ENCODE results near the gene BUB1.
"Not testable (repeated sequence)": the region's sequence is repeated elsewhere in the genome, so short reads cannot be mapped to it uniquely, and the experiment has no call there.

The BUB1 gene

DNA sequence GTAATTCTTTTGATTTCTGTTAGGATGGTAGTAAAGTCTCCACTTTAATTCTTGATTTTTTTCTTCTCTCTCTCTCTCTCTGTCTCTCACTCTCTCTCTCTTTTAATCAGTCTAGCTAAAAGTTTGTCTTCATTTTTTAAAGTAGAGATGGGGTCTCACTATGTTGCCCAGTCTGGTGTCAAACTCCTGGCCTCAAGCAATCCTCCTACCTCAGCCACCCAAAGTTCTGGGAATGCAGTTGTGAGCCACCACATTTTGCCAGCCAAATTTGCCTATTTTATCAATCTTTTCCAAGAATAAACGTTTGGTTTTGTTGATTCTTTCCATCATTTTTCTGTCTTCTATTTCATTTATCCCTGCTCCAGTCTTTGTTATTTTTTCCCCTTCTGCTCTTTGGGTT is 30.6 kb upstream of the BUB1 start:
- Histone ChIP-seq H3K9me3 (ENCODE audit: insufficient read depth, low read length) (no peaks in the 10 kb centered on the region), H3K9ac (ENCODE audit: insufficient read length, low read depth) (no peak overlapping the region), H3K4me1 (ENCODE audit: insufficient read depth, insufficient read length) (no peaks in the 10 kb centered on the region), H3K4me3 (ENCODE audit: insufficient read length, low read depth) (no peak overlapping the region), H3K36me3 (ENCODE audit: insufficient read depth, insufficient read length, low read length) (no peaks in the 10 kb centered on the region), H3K27me3 (ENCODE audit: insufficient read depth, insufficient read length) (no peaks in the 10 kb centered on the region)
- TF ChIP-seq SUZ12 (IDR thresholded peaks at IDR 0.05; ENCODE audit: extremely low read depth, insufficient read depth, insufficient read length): no peak
- no peak for TF ChIP-seq ZNF274 (IDR thresholded peaks at IDR 0.05; ENCODE audit: low read depth, low read length)
- no peak for TF ChIP-seq YY1 (IDR thresholded peaks at IDR 0.05; ENCODE audit: insufficient read depth, insufficient read length)
- DNase-seq (ENCODE audit: low read depth, low spot score): no peak

DNA sequence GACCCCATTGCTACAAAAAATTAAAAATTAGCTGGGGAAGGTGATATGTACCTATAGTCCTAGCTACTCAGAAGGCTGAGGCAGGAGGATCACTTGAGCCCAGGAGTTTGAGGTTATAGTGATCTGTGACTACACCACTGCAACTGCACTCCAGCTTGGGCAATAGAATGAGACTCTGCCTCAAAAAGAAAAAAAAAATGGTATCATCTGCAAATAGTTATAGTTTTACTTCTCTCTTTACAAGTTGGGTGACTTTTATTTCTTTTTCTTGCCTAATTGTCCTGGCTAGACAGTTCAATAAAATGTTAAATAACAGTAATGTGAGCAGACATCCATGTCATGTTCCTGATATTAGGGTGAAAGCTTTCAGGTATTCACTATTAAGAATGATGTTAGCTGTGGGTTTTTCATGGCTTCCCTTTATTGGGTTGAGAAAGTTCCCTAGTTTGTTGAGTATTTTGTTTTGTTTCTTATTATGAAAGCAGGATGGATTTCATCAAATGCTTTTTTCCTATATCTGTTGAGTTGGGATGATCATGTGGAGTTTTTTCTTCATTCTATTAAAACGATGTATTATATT is 29.6 kb upstream of the BUB1 start:
- no peaks in the 10 kb centered on the region for H3K4me1 ChIP-seq (ENCODE audit: insufficient read depth, insufficient read length)
- H3K27me3 ChIP-seq (ENCODE audit: insufficient read depth, insufficient read length): no peaks in the 10 kb centered on the region
- H3K9ac ChIP-seq (ENCODE audit: insufficient read length, low read depth): no peak overlapping the region
- no peaks in the 10 kb centered on the region for H3K36me3 ChIP-seq (ENCODE audit: insufficient read depth, insufficient read length, low read length)
- no peak for DNase-seq (ENCODE audit: low read depth, low spot score)
- H3K9me3 ChIP-seq (ENCODE audit: insufficient read depth, low read length): no peaks in the 10 kb centered on the region
- H3K4me3 ChIP-seq (ENCODE audit: insufficient read length, low read depth): no peak overlapping the region
- TF ChIP-seq YY1 (IDR thresholded peaks at IDR 0.05; ENCODE audit: insufficient read depth, insufficient read length): no peak
- TF ChIP-seq SUZ12 (IDR thresholded peaks at IDR 0.05; ENCODE audit: extremely low read depth, insufficient read depth, insufficient read length): no peak
- TF ChIP-seq ZNF274 (IDR thresholded peaks at IDR 0.05; ENCODE audit: low read depth, low read length): no peak

DNA sequence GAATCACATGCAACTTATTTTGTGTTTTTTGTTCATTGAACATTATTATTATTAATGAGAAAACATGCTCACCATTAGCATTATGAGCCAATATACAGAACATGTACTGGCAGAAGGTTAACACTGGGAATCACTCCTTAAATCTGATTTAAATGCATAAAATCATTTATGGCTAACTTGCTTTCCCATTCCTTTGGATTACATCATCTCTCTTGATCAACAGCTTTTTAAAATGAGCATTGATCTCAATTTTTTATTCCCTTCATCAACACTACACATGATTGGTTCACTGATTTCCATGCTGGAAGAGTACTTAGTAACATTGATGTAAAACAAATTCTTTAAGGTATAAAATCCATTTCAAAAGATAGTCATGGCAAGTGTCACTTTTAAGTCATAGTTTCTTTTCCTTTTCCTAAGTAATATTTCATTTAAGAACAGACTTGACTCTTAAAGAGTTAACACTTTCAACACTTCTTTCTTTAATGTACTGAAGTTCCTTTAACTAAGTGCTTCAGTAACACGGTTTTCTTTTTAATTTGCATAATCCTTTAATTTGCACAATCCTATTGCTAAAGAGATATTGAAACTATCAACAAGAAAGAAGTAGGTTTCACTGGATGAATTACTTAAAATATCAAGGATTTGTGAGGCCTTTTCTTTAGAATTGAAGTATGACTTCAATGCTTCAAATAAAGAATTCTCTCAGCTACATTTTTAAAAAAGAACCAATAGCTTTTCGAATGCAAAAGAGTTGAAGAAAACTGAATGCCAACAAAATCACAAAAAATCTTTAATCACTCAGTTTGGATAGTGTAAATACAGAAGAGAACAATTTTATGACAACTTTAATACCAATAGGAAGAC is 24.9 kb upstream of the BUB1 start:
- Histone ChIP-seq H3K9ac (ENCODE audit: insufficient read length, low read depth) (no peak overlapping the region), H3K4me3 (ENCODE audit: insufficient read length, low read depth) (no peak overlapping the region), H3K36me3 (ENCODE audit: insufficient read depth, insufficient read length, low read length) (no peaks in the 10 kb centered on the region), H3K27me3 (ENCODE audit: insufficient read depth, insufficient read length) (no peaks in the 10 kb centered on the region), H3K9me3 (ENCODE audit: insufficient read depth, low read length) (no peaks in the 10 kb centered on the region), H3K4me1 (ENCODE audit: insufficient read depth, insufficient read length) (no peaks in the 10 kb centered on the region)
- no peak for TF ChIP-seq ZNF274 (IDR thresholded peaks at IDR 0.05; ENCODE audit: low read depth, low read length)
- TF ChIP-seq YY1 (IDR thresholded peaks at IDR 0.05; ENCODE audit: insufficient read depth, insufficient read length): no peak
- TF ChIP-seq SUZ12 (IDR thresholded peaks at IDR 0.05; ENCODE audit: extremely low read depth, insufficient read depth, insufficient read length): no peak
- DNase-seq (ENCODE audit: low read depth, low spot score): no peak

DNA sequence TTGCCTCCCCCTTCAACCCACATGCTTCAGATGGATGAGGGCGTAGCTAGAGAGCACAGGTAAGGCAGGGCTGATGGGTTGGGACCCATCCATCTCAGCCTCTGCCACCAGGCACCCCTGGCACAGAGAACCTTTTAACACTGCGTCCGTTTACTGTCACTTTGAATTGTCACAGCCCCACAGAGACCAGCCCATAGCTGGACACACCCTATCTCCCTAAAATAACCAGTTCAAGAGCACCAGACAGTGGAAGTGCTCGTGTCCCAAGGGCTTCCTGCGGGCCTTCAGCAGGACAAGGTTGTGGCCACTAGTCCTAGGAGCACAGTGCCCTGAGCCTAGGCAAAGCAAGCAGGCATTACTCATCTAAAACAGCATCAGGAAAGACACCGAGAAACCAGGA is 20.4 kb upstream of the BUB1 start:
- H3K9me3 ChIP-seq (ENCODE audit: insufficient read depth, low read length); H3K9ac ChIP-seq (ENCODE audit: insufficient read length, low read depth); DNase-seq (ENCODE audit: low read depth, low spot score); H3K27me3 ChIP-seq (ENCODE audit: insufficient read depth, insufficient read length); H3K4me1 ChIP-seq (ENCODE audit: insufficient read depth, insufficient read length); H3K4me3 ChIP-seq (ENCODE audit: insufficient read length, low read depth); H3K36me3 ChIP-seq (ENCODE audit: insufficient read depth, insufficient read length, low read length): not testable (repeated sequence)

DNA sequence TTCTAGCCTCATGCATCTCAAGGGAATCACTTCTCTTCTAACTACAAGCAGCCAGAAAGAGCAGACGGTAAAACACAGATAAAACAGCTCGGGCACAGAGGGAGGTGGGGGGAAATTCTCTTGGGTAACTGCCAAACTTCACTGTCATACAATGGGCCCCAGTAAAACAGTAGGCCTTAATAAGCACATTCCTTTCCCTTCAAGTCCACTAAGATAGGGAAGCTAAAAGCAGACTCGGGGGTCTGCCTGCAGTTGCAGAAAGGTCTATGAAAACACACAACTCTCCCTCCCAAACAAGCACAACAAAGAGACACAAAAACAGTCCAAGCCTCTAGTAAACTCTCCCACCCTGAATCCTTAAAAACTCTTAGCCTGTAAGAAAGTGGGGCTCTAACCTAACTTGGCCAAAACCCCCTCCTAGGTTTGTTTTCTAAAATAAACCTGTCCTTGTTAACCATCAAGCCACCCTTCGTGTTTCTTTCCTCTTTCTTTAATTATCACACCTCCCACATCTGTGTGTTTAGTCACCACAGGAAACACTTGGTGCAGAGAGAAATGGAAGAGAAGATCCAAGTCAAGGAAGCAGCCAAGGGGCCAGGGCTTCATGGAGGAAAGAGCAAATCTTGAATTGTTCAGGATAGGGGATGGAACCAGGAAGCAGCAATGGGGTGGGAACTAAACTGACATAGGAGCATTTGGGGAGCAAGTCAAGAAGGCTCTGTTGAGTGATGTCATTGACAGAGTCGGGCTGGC is 17.5 kb upstream of the BUB1 start:
- DNase-seq (ENCODE audit: low read depth, low spot score); H3K27me3 ChIP-seq (ENCODE audit: insufficient read depth, insufficient read length): not testable (repeated sequence)

DNA sequence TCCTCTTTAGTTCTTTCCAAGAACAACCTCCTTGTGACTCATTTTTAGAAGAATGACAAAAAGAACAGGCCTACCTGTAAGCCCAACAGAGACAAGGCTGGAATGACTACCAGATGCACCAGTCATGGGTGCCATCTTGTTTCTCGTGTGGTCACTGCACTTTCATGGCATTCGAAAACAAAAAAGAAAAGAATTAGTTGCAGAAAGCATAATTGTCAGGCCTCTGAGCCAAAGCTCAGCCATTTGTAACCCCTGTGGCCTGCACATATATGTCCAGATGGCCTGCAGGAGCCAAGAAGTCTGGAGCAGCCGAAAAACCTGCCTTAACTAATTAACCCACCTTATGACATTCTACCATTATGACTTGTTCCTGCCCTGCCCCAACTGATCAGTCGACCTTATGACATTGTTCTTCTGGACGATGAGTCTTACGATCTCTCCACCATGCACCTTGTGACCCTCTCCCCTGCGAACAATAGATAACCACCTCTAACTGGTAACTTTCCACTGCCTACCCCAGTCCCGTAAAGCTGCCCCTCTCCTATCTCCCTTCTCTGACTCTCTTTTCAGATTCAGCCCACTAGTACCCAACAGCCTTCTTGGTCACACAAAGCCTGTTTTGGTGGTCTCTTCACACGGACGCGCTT is 13.9 kb upstream of the BUB1 start:
- Histone ChIP-seq H3K27me3 (ENCODE audit: insufficient read depth, insufficient read length) (no peaks in the 10 kb centered on the region), H3K4me3 (ENCODE audit: insufficient read length, low read depth) (no peak overlapping the region), H3K4me1 (ENCODE audit: insufficient read depth, insufficient read length) (no peaks in the 10 kb centered on the region), H3K9me3 (ENCODE audit: insufficient read depth, low read length) (peaks cover 28% of the 10 kb centered on the region), H3K36me3 (ENCODE audit: insufficient read depth, insufficient read length, low read length) (no peaks in the 10 kb centered on the region), H3K9ac (ENCODE audit: insufficient read length, low read depth) (no peak overlapping the region)
- TF ChIP-seq ZNF274 (IDR thresholded peaks at IDR 0.05; ENCODE audit: low read depth, low read length) (no peak), YY1 (IDR thresholded peaks at IDR 0.05; ENCODE audit: insufficient read depth, insufficient read length) (no peak), SUZ12 (IDR thresholded peaks at IDR 0.05; ENCODE audit: extremely low read depth, insufficient read depth, insufficient read length) (no peak)
- DNase-seq (ENCODE audit: low read depth, low spot score): no peak

More for the DNA sequence above, 17.5 kb upstream of the BUB1 start:
- H3K4me1 ChIP-seq (ENCODE audit: insufficient read depth, insufficient read length); H3K4me3 ChIP-seq (ENCODE audit: insufficient read length, low read depth); H3K9ac ChIP-seq (ENCODE audit: insufficient read length, low read depth); H3K36me3 ChIP-seq (ENCODE audit: insufficient read depth, insufficient read length, low read length): not testable (repeated sequence)
- H3K9me3 ChIP-seq (ENCODE audit: insufficient read depth, low read length): peaks cover 15% of the 10 kb centered on the region; the same call in 1 of the 2 replicates

All from NT2/D1 (cell line).